Trophoblast cell (in vitro differentiated cells and primary cell): ENCODE data around the gene CARD14.

Source experiments
- DNase-seq, 2 donors: peaks; one replicate each; pipeline ENCODE4 v3.0.0-alpha.2; 2016
- H2AFZ ChIP-seq: 2 replicates; pipeline ENCODE4 v1.6.1; 2013; ENCODE audit warnings: low read length, moderate library complexity, mild to moderate bottlenecking; ENCODE audit not compliant: insufficient read depth, poor library complexity
- H2AK5ac ChIP-seq: 2 replicates; pipeline ENCODE4 v1.6.1; 2013; ENCODE audit warnings: mild to moderate bottlenecking, low read length
- H2BK120ac ChIP-seq: 2 replicates; pipeline ENCODE4 v1.6.1; 2013; ENCODE audit warnings: low read length, mild to moderate bottlenecking, moderate library complexity; ENCODE audit not compliant: insufficient read depth, poor library complexity
- H2BK12ac ChIP-seq: 2 replicates; pipeline ENCODE4 v1.6.1; 2013; ENCODE audit warnings: mild to moderate bottlenecking, low read length, moderate library complexity
- H2BK5ac ChIP-seq: 2 replicates; pipeline ENCODE4 v1.6.1; 2013; ENCODE audit warnings: low read length, low read depth, moderate library complexity, mild to moderate bottlenecking; ENCODE audit not compliant: poor library complexity
- H3K14ac ChIP-seq: 2 replicates; pipeline ENCODE4 v1.6.1; 2013; ENCODE audit warnings: mild to moderate bottlenecking, low read length
- H3K18ac ChIP-seq: 2 replicates; pipeline ENCODE4 v1.6.1; 2013; ENCODE audit warnings: mild to moderate bottlenecking, low read length
- H3K23ac ChIP-seq: 2 replicates; pipeline ENCODE4 v1.6.1; 2013; ENCODE audit warnings: low read length
- H3K27ac ChIP-seq: 2 replicates; pipeline ENCODE4 v1.5.1; 2013; ENCODE audit warnings: low read depth, mild to moderate bottlenecking, inconsistent platforms, low read length, moderate library complexity
- H3K27me3 ChIP-seq: 2 replicates; pipeline ENCODE4 v1.6.1; 2013; ENCODE audit warnings: inconsistent platforms, mild to moderate bottlenecking, low read length, moderate library complexity; ENCODE audit not compliant: insufficient read depth
- H3K36me3 ChIP-seq, 2 experiments: 1 replicate in 1 of 2; 2 replicates in 1 of 2; pipeline ENCODE4 v1.6.1; 2013; ENCODE audit warnings: low read length in 2 of 2, mild to moderate bottlenecking in 2 of 2, moderate library complexity in 1 of 2; ENCODE audit not compliant: insufficient read depth in 2 of 2, control insufficient read depth in 1 of 2
- H3K4ac ChIP-seq: 2 replicates; pipeline ENCODE4 v1.6.1; 2013; ENCODE audit warnings: low read depth, mild to moderate bottlenecking, low read length, moderate library complexity
- H3K4me1 ChIP-seq, 2 experiments: 1 replicate in 1 of 2; 2 replicates in 1 of 2; pipeline ENCODE4 v1.6.1; 2013; ENCODE audit warnings: low read length in 2 of 2, mild to moderate bottlenecking in 2 of 2, moderate library complexity in 1 of 2; ENCODE audit not compliant: insufficient read depth in 2 of 2, control insufficient read depth in 1 of 2
- H3K4me2 ChIP-seq: 2 replicates; pipeline ENCODE4 v1.6.1; 2013; ENCODE audit warnings: inconsistent platforms, mild to moderate bottlenecking, low read length, moderate library complexity
- H3K4me3 ChIP-seq: 2 replicates; pipeline ENCODE4 v1.5.1; 2013; ENCODE audit warnings: mild to moderate bottlenecking, low read depth, low read length, inconsistent platforms
- H3K79me1 ChIP-seq: one replicate; pipeline ENCODE4 v1.6.1; 2013; ENCODE audit warnings: low read length
- H3K79me2 ChIP-seq: 2 replicates; pipeline ENCODE4 v1.6.1; 2013; ENCODE audit warnings: low read length, mild to moderate bottlenecking; ENCODE audit not compliant: control insufficient read depth, insufficient read depth, poor library complexity
- H3K9ac ChIP-seq: 2 replicates; pipeline ENCODE4 v1.6.1; 2013; ENCODE audit warnings: mild to moderate bottlenecking, low read length
- H3K9me3 ChIP-seq: 2 replicates; pipeline ENCODE4 v1.6.1; 2013; ENCODE audit warnings: low read depth, mild to moderate bottlenecking, control low read depth, inconsistent platforms, low read length; ENCODE audit not compliant: insufficient read depth
- H4K12ac ChIP-seq: 2 replicates; pipeline ENCODE4 v1.6.1; 2013; ENCODE audit warnings: low read depth, mild to moderate bottlenecking, low read length, moderate library complexity
- H4K8ac ChIP-seq: 2 replicates; pipeline ENCODE4 v1.6.1; 2013; ENCODE audit warnings: low read depth, mild to moderate bottlenecking, low read length, moderate library complexity
- H4K91ac ChIP-seq: one replicate; pipeline ENCODE4 v1.6.1; 2013; ENCODE audit warnings: low read depth, mild to moderate bottlenecking, low read length, moderate library complexity
- WGBS: extraction: QIAGEN DNeasy Blood & Tissue Kit; methylation state at CpG from one replicate; pipeline ENCODE4 v1.1.7; 2013; ENCODE audit warnings: missing lambda C conversion rate; ENCODE audit not compliant: insufficient read length, insufficient coverage; ENCODE audit errors: extremely low coverage; 5-methylcytosine and 5-hydroxymethylcytosine counted together

The CARD14 gene

GRCh38 chr17:80195141-80195540 is 25.3 kb downstream of the CARD14 start:
- Histone ChIP-seq H3K79me2 (no peaks in the 10 kb centered on the region), H2BK12ac (no peak overlapping the region)
- no CpG with 5 or more reads among the region's 14 CpGs for WGBS

DNA sequence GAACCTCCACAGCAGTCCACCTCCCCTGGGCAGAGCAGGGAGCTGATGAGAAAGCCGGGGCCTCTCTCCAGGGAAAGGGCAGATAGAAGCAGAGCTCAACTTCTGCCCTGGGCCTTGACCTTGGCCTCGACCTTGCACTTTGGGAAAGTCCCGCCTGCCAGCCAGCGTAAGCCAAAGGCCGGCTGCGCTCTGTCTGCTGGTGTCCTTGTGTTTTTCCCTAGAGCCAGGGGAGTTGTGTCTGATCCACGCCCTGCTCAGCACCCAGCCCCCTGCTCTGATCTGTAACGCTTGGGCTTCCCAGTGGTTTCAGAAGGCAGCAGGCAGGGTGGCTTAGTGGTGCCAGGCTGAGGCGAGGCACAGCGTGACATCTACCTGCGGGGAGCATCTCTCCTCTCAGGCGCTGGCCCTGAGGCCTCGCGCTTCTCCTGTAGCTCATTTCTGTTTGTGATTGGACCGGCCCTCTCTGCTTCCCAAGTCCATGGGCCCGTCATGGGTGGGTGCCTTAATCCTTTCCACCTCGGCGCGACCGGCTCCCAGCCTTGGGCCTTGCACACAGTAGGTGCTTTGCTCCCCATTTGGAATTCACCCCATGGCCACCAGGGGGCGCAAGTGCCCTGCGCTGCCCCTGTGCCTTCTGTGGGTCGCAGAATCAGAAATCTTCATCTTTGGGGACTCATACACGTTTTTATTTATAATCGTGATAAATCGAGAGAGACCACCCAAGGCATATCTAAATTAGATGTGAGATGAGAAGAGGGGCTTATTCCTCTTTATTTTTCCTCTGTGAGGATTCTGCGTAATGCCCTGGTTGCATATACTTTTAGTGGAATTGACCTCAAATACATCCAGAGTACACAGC is 26.1 kb downstream of the CARD14 start:
- no peak overlapping the region for H3K4me3 ChIP-seq
- H3K9ac ChIP-seq = no peak overlapping the region
- no peak overlapping the region for H2BK120ac ChIP-seq
- peaks cover 3 to 7% of the 10 kb centered on the region in 2 experiments for H3K4me1 ChIP-seq
- H3K4me2 ChIP-seq = no peak overlapping the region
- no CpG with 5 or more reads among the region's 27 CpGs for WGBS
- H2AFZ ChIP-seq = no peak overlapping the region
- no peak overlapping the region for H4K91ac ChIP-seq
- H2BK12ac ChIP-seq = no peak overlapping the region
- no peaks in the 10 kb centered on the region for H3K9me3 ChIP-seq
- H3K18ac ChIP-seq = no peak overlapping the region
- no peaks in the 10 kb centered on the region for H3K27me3 ChIP-seq
- no peak overlapping the region for H3K23ac ChIP-seq
- no peaks in the 10 kb centered on the region for H3K79me2 ChIP-seq
- H2BK5ac ChIP-seq = no peak overlapping the region
- H3K14ac ChIP-seq = no peak overlapping the region
- H3K36me3 ChIP-seq = no peaks in the 10 kb centered on the region
- H3K79me1 ChIP-seq = peaks cover 2% of the 10 kb centered on the region
- no peak overlapping the region for H4K8ac ChIP-seq
- H3K27ac ChIP-seq = no peak overlapping the region
- peak in 1 of 2 donors; percentile 44 for DNase-seq
- H4K12ac ChIP-seq = no peak overlapping the region
- H2AK5ac ChIP-seq = no peak overlapping the region
- H3K4ac ChIP-seq = no peak overlapping the region

More at GRCh38 chr17:80195141-80195540, 25.3 kb downstream of the CARD14 start:
- Histone ChIP-seq H3K18ac (no peak overlapping the region), H4K91ac (no peak overlapping the region), H3K79me1 (peaks cover 2% of the 10 kb centered on the region), H3K27ac (no peak overlapping the region), H4K8ac (no peak overlapping the region), H2BK5ac (no peak overlapping the region), H3K4me3 (no peak overlapping the region), H3K4me1 (peaks cover 3 to 7% of the 10 kb centered on the region in 2 experiments), H3K9ac (no peak overlapping the region), H3K27me3 (no peaks in the 10 kb centered on the region), H3K36me3 (no peaks in the 10 kb centered on the region), H3K23ac (no peak overlapping the region), H2BK120ac (no peak overlapping the region), H3K4ac (no peak overlapping the region), H3K4me2 (no peak overlapping the region), H3K9me3 (no peaks in the 10 kb centered on the region), H2AK5ac (no peak overlapping the region), H3K14ac (no peak overlapping the region), H4K12ac (no peak overlapping the region), H2AFZ (no peak overlapping the region)
- no peak for DNase-seq

- no peak overlapping the region for H3K14ac ChIP-seq
Observed at GRCh38 chr17:80196652-80197051, 26.8 kb downstream of the CARD14 start.

DNA sequence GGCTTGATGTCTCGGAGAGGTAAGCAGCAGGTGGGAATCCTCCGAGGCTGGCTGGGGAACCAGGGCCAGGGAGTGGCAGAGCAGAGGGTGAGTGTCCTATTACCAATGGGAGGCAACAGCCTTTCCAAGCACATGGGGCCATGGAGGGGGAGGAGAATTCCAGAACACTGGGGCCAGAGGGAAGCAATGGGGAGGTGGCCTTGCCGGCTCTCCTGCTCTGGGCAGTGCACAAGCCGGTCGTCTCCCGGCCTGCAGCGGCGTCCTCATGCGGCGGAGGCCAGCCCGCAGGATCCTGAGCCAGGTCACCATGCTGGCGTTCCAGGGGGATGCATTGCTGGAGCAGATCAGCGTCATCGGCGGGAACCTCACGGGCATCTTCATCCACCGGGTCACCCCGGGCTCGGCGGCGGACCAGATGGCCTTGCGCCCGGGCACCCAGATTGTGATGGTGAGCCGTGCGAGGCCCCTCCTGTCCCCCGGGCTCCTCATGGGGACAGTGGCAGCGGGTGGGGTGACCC is 28.4 kb downstream of the CARD14 start:
- Histone ChIP-seq H2BK12ac (no peak overlapping the region), H4K12ac (no peak overlapping the region), H3K14ac (no peak overlapping the region), H3K23ac (no peak overlapping the region), H3K18ac (no peak overlapping the region), H2BK120ac (no peak overlapping the region), H3K36me3 (peaks cover 0 to 3% of the 10 kb centered on the region in 2 experiments), H2BK5ac (peak overlapping the region; percentile 28), H3K79me1 (peaks cover 2% of the 10 kb centered on the region), H3K79me2 (no peaks in the 10 kb centered on the region), H3K9me3 (no peaks in the 10 kb centered on the region), H4K8ac (no peak overlapping the region), H2AFZ (no peak overlapping the region), H3K9ac (no peak overlapping the region), H3K4ac (no peak overlapping the region), H4K91ac (peak overlapping the region; percentile 37), H3K27ac (no peak overlapping the region), H3K4me2 (no peak overlapping the region), H2AK5ac (no peak overlapping the region), H3K4me1 (peaks cover 3 to 7% of the 10 kb centered on the region in 2 experiments), H3K4me3 (no peak overlapping the region), H3K27me3 (no peaks in the 10 kb centered on the region)
- DNase-seq = peak; percentile 63 to 82
- WGBS = no CpG with 5 or more reads among the region's 27 CpGs

More at GRCh38 chr17:80196652-80197051, 26.8 kb downstream of the CARD14 start:
- H3K27ac ChIP-seq = no peak overlapping the region
- no peak overlapping the region for H4K8ac ChIP-seq
- no peak overlapping the region for H3K4me3 ChIP-seq
- no peak overlapping the region for H3K4ac ChIP-seq
- H4K91ac ChIP-seq = no peak overlapping the region
- H3K79me1 ChIP-seq = peaks cover 2% of the 10 kb centered on the region
- H3K4me2 ChIP-seq = no peak overlapping the region
- peak; percentile 27 to 60 for DNase-seq
- H4K12ac ChIP-seq = no peak overlapping the region
- H3K9ac ChIP-seq = no peak overlapping the region
- H3K27me3 ChIP-seq = no peaks in the 10 kb centered on the region
- no peaks in the 10 kb centered on the region for H3K79me2 ChIP-seq
- H3K36me3 ChIP-seq = no peaks in the 10 kb centered on the region
- no peaks in the 10 kb centered on the region for H3K9me3 ChIP-seq
- H3K23ac ChIP-seq = no peak overlapping the region
- H2AK5ac ChIP-seq = no peak overlapping the region
- H2AFZ ChIP-seq = no peak overlapping the region
- WGBS = no CpG with 5 or more reads among the region's 7 CpGs
- no peak overlapping the region for H3K18ac ChIP-seq
- no peak overlapping the region for H2BK12ac ChIP-seq
- H2BK120ac ChIP-seq = no peak overlapping the region
- H2BK5ac ChIP-seq = no peak overlapping the region
- H3K4me1 ChIP-seq = peaks cover 3 to 7% of the 10 kb centered on the region in 2 experiments
